IMR-90 (cell line): ENCODE measurements around the gene ZNF33B. TPM values are rescaled to one million over a fixed set of nuclear protein-coding genes. Genes with fewer than 3 reads are reported as not detected.

ENCODE experiments used
- ATAC-seq: fragments of 200-7000 bp; cut with Tn5 transposase; 2 replicates; pipeline ENCODE4 v1.9.1; 2020; ENCODE audit warnings: low read depth, mild to moderate bottlenecking, moderate library complexity
- BruUV-seq: library from RNA; stranded (reverse); fragments of 400-500 nt; replicated peaks from 2 replicates; lab custom pipeline; 2021; lab: Mats Ljungman, UMichigan
- CTCF ChIA-PET: fragments of 300-600 bp; formaldehyde crosslinking; extraction: SDS; loops from one replicate; lab custom pipeline; 2021; ENCODE audit warnings: antibody characterized with exemption; lab: Yijun Ruan, JAX
- POLR2A ChIA-PET: fragments of 300-600 bp; sonication (Branson Sonifier 250); formaldehyde crosslinking; loops from one replicate; lab custom pipeline; 2022; ENCODE audit warnings: antibody characterized with exemption; ENCODE audit not compliant: unreplicated experiment; lab: Charles Lee
- DNase-seq: peaks from one replicate; pipeline ENCODE4 v3.0.0; 2013
- H2AFZ ChIP-seq: replicated peaks from 2 replicates; pipeline ENCODE3; 2013; ENCODE audit warnings: low read length, mild to moderate bottlenecking; ENCODE audit not compliant: poor library complexity
- H2AK5ac ChIP-seq: 2 replicates; pipeline ENCODE4 v1.6.1; 2013; ENCODE audit warnings: low read depth, low read length, inconsistent platforms
- H2AK9ac ChIP-seq: replicated peaks from 2 replicates; pipeline ENCODE3; 2013; ENCODE audit warnings: mild to moderate bottlenecking, low read depth, low read length, moderate library complexity; ENCODE audit not compliant: poor library complexity
- H2BK120ac ChIP-seq: 2 replicates; pipeline ENCODE4 v1.6.1; 2013; ENCODE audit warnings: low read depth, low read length, inconsistent platforms
- H2BK15ac ChIP-seq: 3 replicates; pipeline ENCODE4 v1.6.1; 2013; ENCODE audit warnings: low read depth, low read length, inconsistent platforms
- H2BK20ac ChIP-seq: 2 replicates; pipeline ENCODE4 v1.6.1; 2013; ENCODE audit warnings: low read depth, mild to moderate bottlenecking, inconsistent platforms, low read length, moderate library complexity
- H2BK5ac ChIP-seq: 2 replicates; pipeline ENCODE4 v1.6.1; 2013; ENCODE audit warnings: mild to moderate bottlenecking, low read depth, low read length, inconsistent platforms; ENCODE audit not compliant: poor library complexity, severe bottlenecking
- H3K14ac ChIP-seq: replicated peaks from 2 replicates; pipeline ENCODE4 v1.6.1; 2013; ENCODE audit warnings: low read depth, low read length, inconsistent platforms
- H3K18ac ChIP-seq: 2 replicates; pipeline ENCODE4 v1.6.1; 2013; ENCODE audit warnings: low read depth, low read length, control low read depth
- H3K23ac ChIP-seq: 2 replicates; pipeline ENCODE4 v1.6.1; 2013; ENCODE audit warnings: low read depth, low read length, inconsistent platforms
- H3K27ac ChIP-seq: 2 replicates; pipeline ENCODE4 v1.5.1; 2013; ENCODE audit warnings: mild to moderate bottlenecking, control low read depth, low read length; ENCODE audit not compliant: insufficient read depth
- H3K27me3 ChIP-seq: 2 replicates; pipeline ENCODE4 v1.6.1; 2013; ENCODE audit warnings: low read length; ENCODE audit not compliant: control insufficient read depth, insufficient read depth
- H3K36me3 ChIP-seq: 2 replicates; pipeline ENCODE4 v1.6.1; 2013; ENCODE audit warnings: low read length, mixed read lengths; ENCODE audit not compliant: control insufficient read depth, insufficient read depth
- H3K4ac ChIP-seq: 2 replicates; pipeline ENCODE4 v1.6.1; 2013; ENCODE audit warnings: low read depth, low read length, inconsistent platforms
- H3K4me1 ChIP-seq: 2 replicates; pipeline ENCODE4 v1.6.1; 2013; ENCODE audit warnings: low read length, mixed read lengths; ENCODE audit not compliant: control insufficient read depth, insufficient read depth
- H3K4me2 ChIP-seq: 2 replicates; pipeline ENCODE4 v1.6.1; 2013; ENCODE audit warnings: low read depth, mild to moderate bottlenecking, control low read depth, low read length, moderate library complexity
- H3K4me3 ChIP-seq: 2 replicates; pipeline ENCODE4 v1.5.1; 2013; ENCODE audit warnings: low read depth, mild to moderate bottlenecking, control low read depth, low read length, moderate library complexity; ENCODE audit not compliant: insufficient read depth
- H3K56ac ChIP-seq: 2 replicates; pipeline ENCODE4 v1.6.1; 2013; ENCODE audit warnings: low read length, inconsistent platforms; ENCODE audit not compliant: insufficient read depth; ENCODE audit errors: extremely low read depth
- H3K79me1 ChIP-seq, 2 experiments: 2 replicates each; pipeline ENCODE4 v1.6.1; 2013; ENCODE audit warnings: low read length in 2 of 2, inconsistent platforms in 1 of 2, low read depth in 1 of 2
- H3K9ac ChIP-seq: 2 replicates; pipeline ENCODE4 v1.6.1; 2013; ENCODE audit warnings: low read depth, low read length, control low read depth
- H3K9me1 ChIP-seq: 2 replicates; pipeline ENCODE4 v1.6.1; 2013; ENCODE audit warnings: low read length, inconsistent platforms; ENCODE audit not compliant: insufficient read depth
- H3K9me3 ChIP-seq: 2 replicates; pipeline ENCODE4 v1.6.1; 2013; ENCODE audit warnings: low read length; ENCODE audit not compliant: control insufficient read depth, insufficient read depth
- H4K20me1 ChIP-seq: 2 replicates; pipeline ENCODE4 v1.6.1; 2013; ENCODE audit warnings: low read length, inconsistent platforms; ENCODE audit not compliant: insufficient read depth
- H4K5ac ChIP-seq: 2 replicates; pipeline ENCODE4 v1.6.1; 2013; ENCODE audit warnings: mild to moderate bottlenecking, low read depth, low read length, control low read depth
- H4K8ac ChIP-seq, 2 experiments: 2 replicates each; pipeline ENCODE4 v1.6.1; 2013; ENCODE audit warnings: low read depth in 2 of 2, low read length in 2 of 2, control low read depth in 1 of 2, inconsistent platforms in 1 of 2
- H4K91ac ChIP-seq: 2 replicates; pipeline ENCODE4 v1.6.1; 2013; ENCODE audit warnings: low read depth, low read length, inconsistent platforms; ENCODE audit not compliant: insufficient read depth
- BHLHE40 ChIP-seq: fragments of 150-350 bp; IDR thresholded peaks from 2 replicates; pipeline ENCODE4 v1.6.1; 2016; ENCODE audit warnings: mild to moderate bottlenecking, low read depth, low read length
- CEBPB ChIP-seq: IDR thresholded peaks from 2 replicates; pipeline ENCODE4 v1.6.1; 2012; ENCODE audit warnings: low read depth, low read length, improper control_type of control experiment
- CHD1 ChIP-seq: IDR thresholded peaks from 2 replicates; pipeline ENCODE4 v1.6.1; 2012; ENCODE audit warnings: low read depth, low read length, improper control_type of control experiment
- CTCF ChIP-seq: conservative IDR thresholded peaks from 2 replicates; pipeline ENCODE4 v1.5.1; 2012; ENCODE audit warnings: mild to moderate bottlenecking, low read depth, low read length, improper control_type of control experiment
- ELK1 ChIP-seq: fragments of 150-350 bp; IDR thresholded peaks from 2 replicates; pipeline ENCODE4 v1.6.1; 2016; ENCODE audit warnings: low read depth, mild to moderate bottlenecking, low read length, moderate library complexity, borderline replicate concordance
- FOS ChIP-seq: fragments of 150-350 bp; IDR thresholded peaks from 2 replicates; pipeline ENCODE4 v1.6.1; 2016; ENCODE audit warnings: low read depth, low read length
- MAZ ChIP-seq: IDR thresholded peaks from 2 replicates; pipeline ENCODE4 v1.6.1; 2012; ENCODE audit warnings: low read depth, mild to moderate bottlenecking, low read length, improper control_type of control experiment, moderate library complexity, borderline replicate concordance
- MXI1 ChIP-seq: IDR thresholded peaks from 2 replicates; pipeline ENCODE4 v1.6.1; 2012; ENCODE audit warnings: low read depth, mild to moderate bottlenecking, low read length, moderate library complexity, borderline replicate concordance
- NFE2L2 ChIP-seq: fragments of 150-350 bp; IDR thresholded peaks from 2 replicates; pipeline ENCODE4 v1.6.1; 2016; ENCODE audit warnings: low read depth, mild to moderate bottlenecking, low read length
- RAD21 ChIP-seq: IDR thresholded peaks from 2 replicates; pipeline ENCODE4 v1.6.1; 2012; ENCODE audit warnings: low read length, improper control_type of control experiment
- RCOR1 ChIP-seq: IDR thresholded peaks from 2 replicates; pipeline ENCODE4 v1.6.1; 2012; ENCODE audit warnings: mild to moderate bottlenecking, low read length, improper control_type of control experiment; ENCODE audit not compliant: insufficient replicate concordance
- RFX5 ChIP-seq: IDR thresholded peaks from 2 replicates; pipeline ENCODE4 v1.8.0; 2012; ENCODE audit warnings: low read depth, mild to moderate bottlenecking, low read length, moderate library complexity
- SMC3 ChIP-seq: fragments of 150-350 bp; IDR thresholded peaks from 2 replicates; pipeline ENCODE4 v1.6.1; 2016; ENCODE audit warnings: low read depth, mild to moderate bottlenecking, antibody characterized with exemption, low read length, moderate library complexity
- USF2 ChIP-seq: fragments of 150-350 bp; IDR thresholded peaks from 2 replicates; pipeline ENCODE4 v1.6.1; 2017; ENCODE audit warnings: mild to moderate bottlenecking, antibody characterized with exemption, low read length, low read depth
- WGBS, 2 experiments: methylation state at CpG; one replicate each; pipeline versions ENCODE4 v1.1.5 to v1.1.7; 2013; ENCODE audit warnings: missing lambda C conversion rate in 2 of 2; ENCODE audit not compliant: insufficient read length in 1 of 2; ENCODE audit errors: extremely low coverage in 2 of 2; 5-methylcytosine and 5-hydroxymethylcytosine counted together
- dilution Hi-C: fragments of 300-500 bp; cut with HindIII; formaldehyde crosslinking; loops from one replicate; pipeline ENCODE4 v1.14.3; 2018; ENCODE audit warnings: low sequenced_read_pairs; ENCODE audit not compliant: unreplicated experiment
- in situ Hi-C: fragments of 300-500 bp; cut with MboI; formaldehyde crosslinking; loops from 3 replicates; pipeline ENCODE4 v1.14.3; 2019; ENCODE audit warnings: low sequenced_read_pairs, inconsistent platforms, mixed read lengths
- intact Hi-C: fragments of 100-400 bp; cut with micrococcal nuclease; formaldehyde crosslinking; loops from 2 replicates; pipeline ENCODE4 v1.10.0; 2022
- polyA plus RNA-seq, 3 experiments: library from polyadenylated mRNA; depleted of rRNA; stranded (reverse); fragments of >200 nt; gene quantifications; 2 replicates each; pipeline ENCODE4 v1.2.3, GENCODE V29; 2012; ENCODE audit warnings: low replicate concordance in 1 of 3
- total RNA-seq: library from RNA; depleted of rRNA; stranded (reverse); fragments of >200 nt; gene quantifications from 2 replicates; pipeline ENCODE4 v1.2.3, GENCODE V29; 2012

ZNF33B gene
- total and polyA plus RNA-seq, 2 of the 4 experiments (the other 2 are of a cell fraction), result 2.1 to 4.5 TPM

- Histone ChIP-seq H4K8ac (no peak overlapping the region), H3K4me3 (no peak overlapping the region), H3K9me1 (no peaks in the 10 kb centered on the region), H3K9me3 (no peaks in the 10 kb centered on the region), H2BK15ac (no peak overlapping the region), H2AK5ac (no peak overlapping the region), H3K4me1 (no peaks in the 10 kb centered on the region), H2AK9ac (no peak overlapping the region), H2BK20ac (no peak overlapping the region), H3K23ac (no peak overlapping the region), H3K27ac (no peak overlapping the region), H3K18ac (no peak overlapping the region), H3K79me1 (no peaks in the 10 kb centered on the region), H4K20me1 (no peaks in the 10 kb centered on the region), H3K56ac (no peak overlapping the region), H3K9ac (no peak overlapping the region), H3K4ac (no peak overlapping the region), H2AFZ (no peak overlapping the region), H3K36me3 (no peaks in the 10 kb centered on the region), H4K5ac (no peak overlapping the region), H3K27me3 (no peaks in the 10 kb centered on the region; the same call in 1 of the 2 replicates), H2BK5ac (no peak overlapping the region), H3K14ac (no peak overlapping the region), H2BK120ac (no peak overlapping the region), H4K91ac (no peak overlapping the region), H3K4me2 (no peak overlapping the region)
- DNase-seq, result no peak
- 89% methylated on average over 5 of the region's 12 CpGs; no CpG with 5 or more reads in 1 of the 2 experiments for WGBS, 2 experiments
- CTCF ChIA-PET, result no interaction called here
- POLR2A ChIA-PET, result no interaction called here
- no TSS peak for BruUV-seq
- intact Hi-C loops (no loop called here), dilution Hi-C loops (no loop called here), in situ Hi-C loops (no loop called here)
- ATAC-seq, result no peak
- TF ChIP-seq RAD21 (no peak), FOS (no peak), NFE2L2 (no peak), RCOR1 (no peak), USF2 (no peak), CTCF (no peak), RFX5 (no peak), BHLHE40 (no peak), MXI1 (no peak), ELK1 (no peak), SMC3 (no peak), MAZ (no peak), CHD1 (no peak), CEBPB (no peak)
Measured at GRCh38 chr10:42645516-42645915, 7.1 kb upstream of the ZNF33B start.
